LNCaP clone FGC (cell line): ENCODE results near the gene STAT6.
"Not testable (repeated sequence)": the region's sequence is repeated elsewhere in the genome, so short reads cannot be mapped to it uniquely, and the experiment has no call there.

Experiments
- DNase-seq: peaks from one replicate; pipeline ENCODE4 v3.0.0-alpha.2; 2011; ENCODE audit warnings: low read depth
- H3K4me3 ChIP-seq: 2 replicates; pipeline ENCODE4 v1.5.1; 2011; ENCODE audit warnings: mild to moderate bottlenecking, low read depth, low read length, control low read depth
- TF ChIP-seq, protein P1 (sequence below): IDR thresholded peaks from 2 replicates; pipeline ENCODE4 v1.5.1; 2012; ENCODE audit warnings: mild to moderate bottlenecking; ENCODE audit not compliant: control insufficient read depth, insufficient read depth; ENCODE audit errors: extremely low read depth

The STAT6 gene

GRCh38 chr12:57069523-57069922, 41.6 kb downstream of the STAT6 start:
- TF ChIP-seq, protein P1, sequence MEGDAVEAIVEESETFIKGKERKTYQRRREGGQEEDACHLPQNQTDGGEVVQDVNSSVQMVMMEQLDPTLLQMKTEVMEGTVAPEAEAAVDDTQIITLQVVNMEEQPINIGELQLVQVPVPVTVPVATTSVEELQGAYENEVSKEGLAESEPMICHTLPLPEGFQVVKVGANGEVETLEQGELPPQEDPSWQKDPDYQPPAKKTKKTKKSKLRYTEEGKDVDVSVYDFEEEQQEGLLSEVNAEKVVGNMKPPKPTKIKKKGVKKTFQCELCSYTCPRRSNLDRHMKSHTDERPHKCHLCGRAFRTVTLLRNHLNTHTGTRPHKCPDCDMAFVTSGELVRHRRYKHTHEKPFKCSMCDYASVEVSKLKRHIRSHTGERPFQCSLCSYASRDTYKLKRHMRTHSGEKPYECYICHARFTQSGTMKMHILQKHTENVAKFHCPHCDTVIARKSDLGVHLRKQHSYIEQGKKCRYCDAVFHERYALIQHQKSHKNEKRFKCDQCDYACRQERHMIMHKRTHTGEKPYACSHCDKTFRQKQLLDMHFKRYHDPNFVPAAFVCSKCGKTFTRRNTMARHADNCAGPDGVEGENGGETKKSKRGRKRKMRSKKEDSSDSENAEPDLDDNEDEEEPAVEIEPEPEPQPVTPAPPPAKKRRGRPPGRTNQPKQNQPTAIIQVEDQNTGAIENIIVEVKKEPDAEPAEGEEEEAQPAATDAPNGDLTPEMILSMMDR = peak; percentile 69
- no peak overlapping the region for H3K4me3 ChIP-seq
- DNase-seq = peak; percentile 38

DNA sequence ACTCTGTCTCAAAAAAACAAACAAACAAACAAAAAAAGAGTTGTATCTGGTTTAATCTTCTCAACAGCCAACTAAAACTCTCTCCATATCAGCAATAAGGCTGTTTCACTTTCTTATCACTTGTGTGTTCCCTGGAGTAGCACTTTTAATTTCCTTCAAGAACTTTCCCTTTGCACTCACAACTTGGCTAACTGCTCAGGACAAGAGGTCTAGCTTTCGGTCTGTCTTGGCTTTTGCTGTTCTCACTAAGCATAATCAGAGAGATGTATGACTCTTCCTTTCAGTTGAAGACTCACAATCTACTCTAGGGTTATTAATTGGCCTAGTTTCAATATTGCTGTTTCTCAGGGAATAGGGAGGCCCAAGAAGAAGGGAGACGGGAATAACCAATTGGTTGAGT, 44.9 kb downstream of the STAT6 start:
- TF ChIP-seq, protein P1 = no peak
- H3K4me3 ChIP-seq = no peak overlapping the region
- no peak for DNase-seq

GRCh38 chr12:57063991-57064685, 47.0 kb downstream of the STAT6 start:
- DNase-seq = no peak
- H3K4me3 ChIP-seq = no peak overlapping the region
- TF ChIP-seq, protein P1 = no peak

GRCh38 chr12:57058454-57058853, 52.7 kb downstream of the STAT6 start:
- no peak for DNase-seq
- no peak overlapping the region for H3K4me3 ChIP-seq
- TF ChIP-seq, protein P1 = no peak

DNA sequence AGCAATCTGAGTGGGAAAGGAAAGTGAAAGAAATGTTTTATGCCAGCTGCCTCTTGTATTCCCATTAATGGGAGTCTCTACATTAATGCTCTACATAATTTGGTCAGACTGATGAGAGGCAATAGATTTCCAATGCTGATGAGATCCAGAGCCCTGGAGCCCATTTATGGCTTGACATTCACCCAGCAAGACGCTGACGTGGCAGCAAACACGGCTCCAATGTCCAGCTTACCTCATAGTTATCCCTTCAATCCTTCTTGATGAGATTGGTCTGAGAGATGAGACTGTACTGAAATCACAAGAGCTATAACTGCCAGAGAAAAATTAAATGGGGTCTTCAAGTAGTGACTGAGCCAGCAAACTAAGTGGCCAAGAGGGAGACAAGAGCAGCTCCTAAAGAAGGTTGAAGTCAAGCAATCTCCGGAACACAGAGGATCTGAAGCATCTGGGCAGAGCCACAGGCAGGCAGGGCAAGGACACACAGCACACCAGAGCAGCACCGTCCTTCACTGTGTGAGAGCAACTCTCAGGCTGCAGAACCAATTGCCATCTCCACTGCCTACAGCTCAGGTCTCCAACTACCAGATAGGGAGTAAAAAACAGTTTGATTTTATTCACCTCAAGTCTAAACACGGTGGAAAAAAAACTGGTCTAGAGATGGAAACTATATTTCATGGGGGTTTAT, 54.0 kb downstream of the STAT6 start:
- no peak for DNase-seq
- TF ChIP-seq, protein P1 = no peak

GRCh38 chr12:57055824-57056223, 55.3 kb downstream of the STAT6 start:
- DNase-seq = no peak
- TF ChIP-seq, protein P1 = no peak
- H3K4me3 ChIP-seq = no peak overlapping the region

More for the DNA sequence above, 54.0 kb downstream of the STAT6 start:
- H3K4me3 ChIP-seq = no peak overlapping the region

DNA sequence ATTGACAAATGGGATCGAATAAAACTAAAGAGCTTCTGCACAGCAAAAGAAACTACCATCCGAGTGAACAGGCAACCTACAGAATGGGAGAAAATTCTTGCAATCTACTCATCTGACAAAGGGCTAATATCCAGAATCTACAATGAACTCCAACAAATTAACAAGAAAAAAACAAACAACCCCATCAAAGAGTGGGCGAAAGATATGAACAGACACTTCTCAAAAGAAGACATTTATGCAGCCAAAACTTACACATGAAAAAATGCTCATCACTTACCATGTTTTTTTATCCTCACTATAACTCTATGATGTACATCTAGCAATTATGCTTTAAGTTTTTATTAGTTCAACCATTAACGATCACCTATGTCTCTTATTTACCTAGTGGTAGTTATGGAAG, 57.3 kb downstream of the STAT6 start:
- not testable (repeated sequence) for DNase-seq, H3K4me3 ChIP-seq

DNA sequence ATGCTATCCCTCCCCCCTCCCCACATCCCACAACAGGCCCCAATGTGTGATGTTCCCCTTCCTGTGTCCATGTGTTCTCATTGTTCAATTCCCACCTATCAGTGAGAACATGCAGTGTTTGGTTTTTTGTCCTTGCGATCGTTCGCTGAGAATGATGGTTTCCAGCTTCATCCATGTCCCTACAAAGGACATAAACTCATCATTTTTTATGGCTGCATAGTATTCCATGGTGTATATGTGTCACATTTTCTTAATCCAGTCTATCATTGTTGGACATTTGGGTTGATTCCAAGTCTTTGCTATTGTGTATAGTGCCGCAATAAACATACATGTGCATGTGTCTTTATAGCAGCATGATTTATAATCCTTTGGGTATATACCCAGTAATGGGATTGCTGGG, 58.0 kb downstream of the STAT6 start:
- DNase-seq = not testable (repeated sequence)

More for the DNA sequence above, 58.0 kb downstream of the STAT6 start:
- H3K4me3 ChIP-seq = not testable (repeated sequence)
